A172 (cell line): ENCODE results near the gene RAPGEF6. TPM values are rescaled to one million over a fixed set of nuclear protein-coding genes. Genes with fewer than 3 reads are reported as not detected.
"Not testable (repeated sequence)": the region's sequence is repeated elsewhere in the genome, so short reads cannot be mapped to it uniquely, and the experiment has no call there.

Source experiments
- DNase-seq: peaks from one replicate; pipeline ENCODE4 v3.0.0-alpha.2; 2015; ENCODE audit warnings: low spot score
- total RNA-seq: library from RNA; depleted of rRNA; stranded (reverse); fragments of >200 nt; shearing (Covaris generic); gene quantifications from 2 replicates; pipeline ENCODE4 v1.2.3, GENCODE V29; 2014

Gene RAPGEF6
- total RNA-seq, 1 experiment from 2014 or later, result 14.1 TPM

DNA sequence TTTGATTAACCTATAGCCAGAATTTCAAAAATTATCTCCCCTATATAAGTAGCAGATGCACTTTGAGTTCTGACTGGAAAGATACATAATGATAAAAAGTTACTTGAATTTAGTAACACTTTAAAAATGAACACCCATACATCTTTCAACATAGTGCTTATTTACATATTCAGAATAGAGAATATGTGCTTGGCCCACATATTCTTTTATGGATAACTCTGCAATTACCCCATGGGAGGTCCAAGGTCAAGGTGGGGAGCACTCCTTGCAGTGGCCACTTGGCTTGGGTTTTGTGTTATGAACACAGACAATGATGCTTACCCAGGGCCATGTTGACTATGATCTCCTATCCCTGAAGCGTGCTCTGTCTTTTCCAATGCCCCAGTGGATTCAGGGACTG is 201.9 kb downstream of the RAPGEF6 start:
- no peak for DNase-seq

DNA sequence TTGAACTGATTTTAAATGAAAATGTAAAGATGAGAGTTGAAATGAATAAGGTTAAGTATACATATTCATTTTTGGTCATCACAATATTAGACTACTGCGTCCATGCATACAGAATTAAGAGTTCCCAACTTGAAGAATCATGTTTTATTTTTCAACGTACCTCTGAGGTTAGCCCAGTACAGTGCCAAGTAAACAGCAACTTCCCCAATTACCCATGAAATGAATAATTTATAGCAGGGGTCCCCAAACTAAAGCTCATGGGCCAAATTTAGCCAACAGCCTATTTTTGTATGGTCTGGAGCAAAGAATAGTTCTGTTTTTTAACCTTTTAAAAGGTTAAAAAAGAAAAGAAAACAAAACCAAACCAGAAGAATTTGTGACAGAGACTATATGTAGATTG is 203.2 kb downstream of the RAPGEF6 start:
- DNase-seq, result no peak

DNA sequence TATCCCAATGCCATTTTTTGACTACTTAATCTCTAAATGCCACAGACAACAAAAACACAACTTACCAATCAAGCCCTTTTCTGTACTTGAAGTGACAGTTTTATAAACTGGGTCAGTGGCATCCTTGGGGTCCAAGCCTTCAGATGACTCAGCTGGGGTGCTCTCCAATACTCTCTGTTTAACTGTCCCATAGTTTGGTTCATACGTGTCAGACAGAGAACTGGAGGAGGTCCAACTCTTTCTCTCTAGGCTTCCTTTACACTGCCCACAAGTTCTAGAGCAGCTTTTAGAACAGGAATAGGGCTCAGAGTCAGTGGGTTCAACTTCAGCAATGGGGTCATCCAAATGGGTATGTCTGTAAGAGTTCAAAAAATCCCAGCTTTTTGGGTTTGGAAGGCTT is 204.2 kb downstream of the RAPGEF6 start:
- no peak for DNase-seq

DNA sequence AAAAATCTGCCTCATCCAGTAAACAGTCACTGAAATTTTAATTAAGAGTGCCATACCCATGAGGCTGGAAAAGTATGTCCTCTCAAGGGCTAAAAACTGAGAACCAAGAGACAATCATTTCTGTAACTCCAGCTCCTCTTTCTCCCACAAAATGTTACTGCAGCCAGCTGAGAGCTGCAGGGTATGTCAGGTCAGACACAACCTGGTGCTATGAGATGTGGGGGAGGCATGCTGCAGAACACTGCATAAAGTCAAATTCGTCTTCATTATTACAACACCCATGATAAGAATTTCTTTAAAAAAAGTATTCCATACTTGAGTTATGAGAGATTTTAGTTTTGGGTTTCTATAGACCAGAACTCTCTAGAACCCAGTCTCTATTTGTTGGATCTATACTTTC is 209.0 kb downstream of the RAPGEF6 start:
- no peak for DNase-seq

DNA sequence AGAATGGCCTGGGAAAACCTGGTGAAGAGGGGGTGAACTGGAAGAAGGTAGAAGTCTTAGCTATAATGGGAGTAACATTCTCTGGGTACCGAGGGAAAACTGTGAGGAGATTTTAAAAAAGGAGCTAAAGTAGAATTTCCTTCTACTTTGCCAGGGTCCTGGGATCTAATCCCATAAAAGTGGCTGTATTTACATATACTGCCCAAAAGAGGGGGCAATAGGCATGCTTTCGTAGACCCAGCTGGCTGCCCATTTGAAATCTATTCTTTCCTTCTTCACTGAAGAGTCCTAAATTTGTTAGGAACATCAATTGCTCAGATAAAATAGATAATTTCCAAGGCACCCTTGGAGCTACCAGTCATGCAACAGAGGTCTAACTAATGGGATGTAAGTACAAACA is 212.0 kb downstream of the RAPGEF6 start:
- peak; percentile 12 for DNase-seq

DNA sequence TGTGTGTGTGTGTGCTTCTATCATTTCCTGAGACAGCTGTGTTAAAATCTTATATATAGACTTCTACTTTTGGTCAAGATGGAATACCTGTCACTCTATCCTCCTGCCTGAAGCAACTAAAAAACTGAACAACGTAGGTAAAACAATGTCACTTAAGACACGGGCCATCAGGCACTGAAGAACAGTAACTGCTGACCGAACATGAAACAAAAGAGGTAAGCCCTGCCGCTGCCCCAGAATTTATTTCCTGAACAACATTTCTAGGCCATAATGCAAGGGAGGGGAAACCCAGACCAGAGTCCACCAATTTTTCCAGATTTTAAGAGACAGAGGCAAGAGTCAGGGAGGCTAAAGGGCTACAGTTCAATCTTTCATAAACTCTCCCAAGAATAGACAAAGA is 215.2 kb downstream of the RAPGEF6 start:
- DNase-seq, result no peak

DNA sequence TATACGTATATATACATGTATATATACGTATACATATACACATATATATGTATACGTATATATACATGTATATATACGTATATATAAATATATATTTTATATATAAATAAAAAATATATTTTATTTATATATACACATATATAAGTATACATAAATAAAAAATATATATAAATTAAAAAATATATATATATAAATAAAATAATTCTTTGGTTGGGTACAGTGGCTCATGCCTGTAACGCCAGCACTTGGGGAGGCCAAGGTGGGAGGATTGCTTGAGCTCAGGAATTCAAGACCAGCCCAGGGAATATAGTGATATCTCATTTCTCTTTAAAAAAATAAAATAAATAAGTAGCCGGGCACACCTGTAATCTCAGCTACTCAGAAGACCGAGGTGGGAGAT is 216.2 kb downstream of the RAPGEF6 start:
- no peak for DNase-seq

DNA sequence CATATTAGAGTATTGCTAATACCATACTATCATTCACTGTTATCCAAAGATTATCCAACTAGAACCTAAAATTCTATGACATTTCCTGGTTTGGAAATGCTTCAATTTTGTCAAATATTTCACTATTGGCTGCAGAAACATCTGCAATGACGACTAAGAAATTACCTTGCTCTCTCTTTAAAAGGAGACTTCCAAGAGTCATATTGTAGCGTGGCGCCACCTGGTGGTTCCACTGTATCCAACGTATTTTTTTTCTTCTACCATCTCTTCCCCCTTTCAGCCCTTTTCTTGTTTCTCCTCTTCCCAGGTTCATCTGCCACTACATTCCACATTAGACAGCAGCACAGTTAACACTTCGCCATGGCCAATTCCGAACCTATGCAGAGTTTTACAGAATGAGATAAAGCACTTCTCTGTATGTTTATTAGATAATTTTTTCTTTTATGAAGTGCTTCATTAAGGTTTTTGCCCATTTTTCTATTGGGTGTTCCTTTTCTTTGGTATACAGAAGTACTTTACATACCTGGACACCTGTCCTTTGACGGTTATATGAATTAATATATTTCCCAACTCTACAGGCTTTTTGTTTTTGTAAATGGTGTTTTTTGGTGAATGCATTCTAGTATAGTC is 217.7 kb downstream of the RAPGEF6 start:
- peak; percentile 74 for DNase-seq

DNA sequence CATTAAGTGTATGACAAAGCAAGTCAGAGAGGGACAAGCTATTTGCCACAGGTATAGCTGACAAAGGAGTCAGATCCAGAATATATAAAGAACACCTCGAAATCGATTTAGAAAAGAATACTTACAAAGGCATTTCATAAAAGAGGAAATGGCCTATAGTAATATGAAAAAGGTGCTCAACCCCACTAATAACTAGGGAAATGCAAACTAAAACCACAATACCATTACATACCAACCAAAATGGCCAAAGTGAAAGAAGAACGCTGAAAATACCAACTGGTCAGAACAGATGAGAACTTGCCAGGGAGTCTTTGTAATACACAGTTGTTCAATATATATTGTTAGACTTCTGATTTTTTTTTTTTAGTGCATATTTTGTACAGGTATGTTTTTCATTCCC is 218.3 kb downstream of the RAPGEF6 start:
- no peak for DNase-seq

DNA sequence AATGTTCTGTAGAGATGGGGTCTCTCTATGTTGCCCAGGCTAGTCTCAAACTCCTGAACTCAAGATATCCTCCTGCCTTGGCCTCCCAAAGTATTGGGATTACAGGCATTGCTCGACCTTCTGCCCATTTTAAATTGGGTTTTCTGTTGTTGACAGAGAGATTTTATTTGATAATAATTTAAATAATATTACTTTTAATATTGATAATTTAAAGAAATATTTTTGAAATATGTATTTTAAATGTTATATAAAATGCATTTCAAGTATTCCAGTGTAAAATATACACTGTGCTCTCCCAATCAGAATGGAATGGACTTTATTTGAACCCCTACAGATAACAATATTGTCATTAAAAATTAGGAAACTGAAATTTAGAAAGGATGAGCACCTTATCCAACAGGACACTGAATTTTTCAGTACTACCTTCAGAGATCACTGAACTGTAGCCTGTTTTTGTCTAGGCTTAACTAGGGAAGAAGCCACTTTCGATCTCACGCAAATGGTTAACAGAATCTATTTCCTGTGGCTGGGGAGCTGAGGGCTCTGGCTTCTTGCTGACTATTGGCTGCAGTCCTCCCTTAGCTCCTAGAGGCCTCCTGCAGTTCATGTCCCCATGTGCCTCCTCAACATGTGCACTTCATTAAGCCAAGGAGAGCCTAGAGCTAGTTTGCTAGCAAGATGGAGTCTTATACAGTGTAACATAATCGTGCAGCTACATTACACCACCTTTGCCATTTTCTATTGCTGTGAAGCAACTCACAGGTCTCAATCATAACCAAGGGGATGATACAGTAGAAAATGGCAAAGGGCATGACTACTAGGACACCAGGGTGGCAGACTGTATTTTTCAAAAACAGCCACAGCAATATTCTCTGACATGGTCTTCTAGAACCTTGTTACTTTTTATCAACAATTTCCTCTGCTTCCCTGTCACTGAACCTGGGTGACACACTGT is 221.1 kb downstream of the RAPGEF6 start:
- DNase-seq, result no peak

DNA sequence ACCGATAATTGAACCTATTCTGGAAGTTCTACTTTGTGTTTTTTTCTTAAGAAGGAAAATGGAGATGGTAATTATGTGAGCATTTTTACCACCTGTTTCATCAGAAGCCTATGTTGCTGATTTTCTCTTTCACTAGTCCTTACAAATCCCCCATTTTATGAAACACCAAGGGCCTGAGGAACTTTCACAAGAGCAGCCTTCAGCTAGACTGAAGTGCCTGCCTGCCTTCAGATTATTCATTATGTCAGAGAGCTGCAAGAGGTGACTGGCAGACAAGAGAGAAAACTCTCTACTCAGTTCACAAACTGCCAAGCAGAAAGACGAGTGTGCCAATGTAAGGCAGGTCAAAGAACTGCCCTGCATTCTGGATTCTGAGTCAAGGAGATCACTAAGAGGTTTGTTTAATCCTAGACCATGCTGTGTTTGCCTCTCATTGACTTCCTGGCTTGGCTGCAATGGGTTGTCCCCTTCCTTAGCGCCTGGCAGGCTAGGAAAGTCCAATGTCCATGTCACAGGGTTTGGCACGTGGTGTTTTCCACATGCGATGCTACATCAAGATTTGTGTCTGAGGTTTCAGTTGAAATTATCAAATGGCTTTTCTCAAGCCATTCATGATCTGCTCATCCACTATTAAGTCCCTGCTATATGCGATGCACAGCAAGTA is 227.9 kb downstream of the RAPGEF6 start:
- DNase-seq, result no peak

DNA sequence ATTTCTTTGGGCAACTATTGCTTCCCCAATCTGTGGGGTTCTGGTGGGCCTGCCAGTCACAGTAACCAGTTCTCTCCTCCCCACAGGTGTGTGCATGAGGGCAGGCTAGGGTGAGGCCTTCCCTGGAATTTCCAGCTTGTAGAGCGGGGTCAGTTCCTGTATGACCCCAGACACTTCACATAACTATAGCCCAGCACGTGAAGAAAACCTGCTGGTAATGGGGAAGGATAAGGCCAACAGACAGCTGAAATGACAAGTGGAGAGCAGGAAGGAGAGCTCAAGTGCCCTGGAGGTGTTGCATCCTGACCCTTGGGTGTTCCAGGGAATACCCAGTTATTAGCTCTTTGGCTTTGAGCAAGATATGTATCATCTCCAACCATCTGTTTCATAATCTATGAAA is 229.0 kb downstream of the RAPGEF6 start:
- DNase-seq, result no peak

DNA sequence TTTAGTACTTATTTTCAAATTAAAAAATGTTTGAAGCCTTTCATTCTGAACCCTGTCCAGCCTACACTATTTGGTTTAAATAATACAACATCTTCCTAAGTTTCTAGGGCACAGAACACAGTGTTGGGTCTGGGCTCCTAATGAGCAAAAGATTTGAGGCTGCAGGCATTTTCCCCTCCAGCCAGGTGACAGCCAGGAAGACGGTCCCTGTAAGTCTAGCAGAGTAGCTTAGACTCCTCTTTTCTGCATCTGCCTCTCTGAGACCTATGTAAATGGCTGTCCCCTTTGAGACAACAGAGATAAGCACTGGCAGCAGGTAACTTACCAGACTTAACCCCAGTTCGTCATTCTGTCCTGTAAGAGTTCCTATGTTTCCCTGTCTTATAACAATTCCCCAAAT is 229.4 kb downstream of the RAPGEF6 start:
- DNase-seq, result no peak

DNA sequence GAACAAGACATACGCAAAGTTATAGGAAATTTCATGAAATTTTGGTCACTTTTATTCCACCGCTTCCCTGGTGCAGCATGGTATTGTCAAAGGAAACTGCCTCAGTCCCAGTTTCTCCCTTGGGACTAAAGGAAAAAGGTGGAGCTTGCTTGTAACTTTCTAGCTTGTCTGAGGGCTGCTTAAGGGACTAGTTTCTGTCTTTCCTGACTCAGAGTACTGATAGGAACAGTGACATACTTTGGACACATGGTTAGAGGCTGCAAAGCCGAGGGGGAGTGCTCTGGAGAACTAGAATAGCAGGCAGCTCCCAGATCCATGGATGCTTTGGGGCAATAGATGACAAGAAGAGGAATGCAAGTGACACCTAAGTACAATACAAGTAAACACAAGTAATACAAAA is 234.4 kb downstream of the RAPGEF6 start:
- DNase-seq, result no peak

DNA sequence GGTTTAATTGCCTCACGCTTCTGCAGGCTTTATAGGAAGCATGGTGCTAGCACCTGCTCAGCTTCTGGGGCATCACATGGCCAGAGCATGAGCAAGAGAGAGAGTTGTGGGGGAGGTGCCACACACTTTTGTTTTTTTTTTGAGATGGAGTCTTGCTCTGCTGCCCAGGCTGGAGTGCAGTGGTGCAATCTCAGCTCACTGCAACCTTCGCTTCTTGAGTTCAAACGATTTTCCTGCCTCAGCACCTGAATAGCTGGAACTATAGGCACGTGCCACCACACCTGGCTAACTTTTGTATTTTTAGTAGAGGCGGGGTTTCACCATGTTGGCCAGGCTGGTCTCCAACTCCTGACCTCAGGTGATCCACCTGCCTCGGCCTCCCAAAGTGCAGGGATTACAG is 236.0 kb downstream of the RAPGEF6 start:
- not testable (repeated sequence) for DNase-seq

DNA sequence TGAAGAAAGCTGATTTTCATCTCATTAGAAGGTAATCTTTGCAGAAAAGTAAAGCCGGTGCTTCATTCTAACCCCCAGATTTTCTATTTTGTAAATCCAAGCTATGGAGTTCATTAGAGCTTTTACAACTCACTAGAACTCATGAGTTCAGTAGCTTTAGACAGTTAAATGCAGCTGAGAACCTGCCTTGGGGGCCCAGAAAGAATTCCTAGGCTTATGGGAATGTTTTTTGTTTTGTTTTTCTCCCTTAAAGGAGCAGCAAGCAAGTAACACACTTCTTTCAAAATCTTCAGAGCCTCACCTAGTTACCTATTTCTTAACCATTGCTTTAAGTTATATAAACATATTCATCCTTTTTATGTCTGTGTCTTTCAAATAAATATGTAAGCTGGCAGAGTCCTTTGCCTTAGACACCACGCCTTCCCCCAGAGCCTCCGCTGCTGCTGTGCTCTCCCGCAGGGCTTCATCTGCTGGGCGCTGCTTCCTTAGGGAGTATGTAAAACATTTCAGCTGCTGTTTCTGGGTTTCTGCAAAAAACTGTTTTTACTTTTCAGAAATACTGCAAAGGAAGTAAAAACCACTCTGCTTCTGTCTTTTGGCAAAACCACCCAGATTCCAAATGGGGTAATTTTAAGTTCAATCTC is 238.3 kb downstream of the RAPGEF6 start:
- DNase-seq, result no peak

DNA sequence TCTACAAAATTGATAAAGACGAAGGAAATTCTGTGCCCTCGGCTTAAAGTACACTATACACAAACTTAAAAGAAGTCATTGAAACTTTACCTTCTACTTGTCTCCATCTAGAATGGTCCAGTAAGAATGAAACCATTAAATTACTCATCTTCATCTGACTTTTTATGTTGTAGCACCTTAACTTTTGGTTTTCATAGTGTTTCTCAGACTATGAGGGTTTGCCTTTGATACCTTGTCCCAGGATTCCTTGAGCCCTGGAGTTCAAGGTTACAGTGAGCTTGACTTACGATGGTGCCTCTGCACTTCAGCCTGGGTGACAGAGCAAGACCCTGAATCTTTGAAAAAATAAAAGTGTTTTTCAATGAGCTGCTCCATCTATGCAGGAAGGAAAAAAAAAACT is 239.0 kb downstream of the RAPGEF6 start:
- no peak for DNase-seq

DNA sequence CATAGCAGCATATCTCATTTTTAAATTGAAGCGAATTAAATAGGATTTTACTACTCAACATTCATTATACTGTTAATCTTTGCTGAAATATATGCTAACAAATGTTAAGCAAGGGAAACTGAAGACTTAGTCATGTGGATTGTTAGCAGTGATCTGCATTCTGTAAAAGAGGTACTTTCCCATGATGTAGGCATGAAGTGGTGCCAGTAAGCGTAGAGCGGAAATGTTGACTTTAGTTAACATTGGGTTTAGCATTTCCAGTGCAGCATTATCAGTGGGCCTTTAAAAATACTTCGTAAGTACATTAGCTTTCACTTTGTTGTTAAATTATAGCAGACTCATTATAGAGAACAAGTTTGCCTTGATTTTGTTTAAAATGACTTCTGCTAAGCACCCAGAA is 240.9 kb downstream of the RAPGEF6 start:
- DNase-seq, result no peak

DNA sequence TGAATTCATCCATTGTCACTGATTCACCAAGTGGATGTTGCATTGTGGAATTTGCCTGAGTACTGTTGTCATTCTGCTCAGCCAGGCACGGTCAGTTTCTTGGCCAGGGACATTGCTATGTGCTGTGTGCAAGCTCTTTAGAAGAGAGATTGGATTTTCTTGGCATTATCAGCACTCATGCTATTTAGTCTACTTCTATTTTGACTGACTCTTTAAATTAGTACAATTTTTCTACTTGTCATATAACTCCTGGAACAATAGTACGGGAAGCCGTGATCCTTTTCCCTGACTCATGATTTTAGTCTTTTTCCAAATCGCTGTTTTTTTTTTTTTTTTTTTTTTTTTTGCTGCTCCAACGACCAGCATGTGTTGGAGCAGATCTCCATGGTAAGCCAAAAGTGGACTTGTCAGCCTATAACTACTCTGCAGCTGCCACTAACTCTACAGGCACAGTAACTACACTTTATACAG is 241.5 kb downstream of the RAPGEF6 start:
- DNase-seq, result no peak

DNA sequence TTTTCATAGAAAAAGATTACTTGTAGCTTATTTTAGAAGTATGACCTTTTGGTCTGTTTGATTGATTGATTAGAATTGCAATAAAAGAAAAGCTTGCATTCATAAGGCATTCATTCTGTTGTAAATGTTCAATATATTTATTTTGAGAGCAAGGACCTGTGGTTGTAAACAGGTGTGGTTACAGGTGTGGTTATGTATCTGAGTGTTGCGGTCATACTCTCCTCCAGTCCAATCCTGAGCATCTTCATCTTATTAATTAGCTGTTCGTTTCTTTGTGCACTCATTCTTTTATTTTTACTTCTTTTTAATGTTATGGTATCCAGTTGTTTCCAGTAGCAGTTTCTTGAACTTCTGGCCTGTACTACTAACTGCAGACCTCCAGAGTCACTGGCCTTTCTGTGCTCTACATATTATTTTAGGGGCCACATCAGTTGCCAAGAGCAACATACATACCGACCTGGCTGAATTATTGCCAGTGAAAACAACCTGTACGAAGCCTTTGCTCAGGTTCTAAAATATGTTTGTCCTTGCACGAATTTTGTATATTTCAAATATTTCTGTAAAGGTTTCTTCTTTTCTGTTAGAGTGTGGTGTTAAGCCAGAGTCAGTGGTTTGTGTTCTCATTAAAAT is 242.4 kb downstream of the RAPGEF6 start:
- no peak for DNase-seq

DNA sequence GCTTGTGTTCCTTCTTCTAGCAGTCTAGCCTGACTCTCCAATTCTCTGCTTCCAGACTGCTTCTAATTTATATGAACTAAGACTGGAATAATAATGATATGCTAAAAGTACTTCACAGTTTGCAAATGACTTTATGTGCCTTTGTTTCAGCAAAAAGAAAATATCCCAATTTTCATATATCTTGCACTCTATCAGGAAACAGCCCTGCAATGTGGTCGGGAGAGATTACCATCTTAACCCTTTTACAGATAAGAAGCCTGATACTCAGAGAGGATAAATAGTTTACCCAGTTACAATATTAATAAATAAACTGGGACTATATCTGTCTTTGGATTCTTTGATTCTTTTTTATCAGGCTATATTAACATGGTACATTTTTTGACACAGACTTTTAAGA is 245.2 kb downstream of the RAPGEF6 start:
- DNase-seq, result no peak
